Measurements from ENCODE around the gene ADGRF3.
"Not testable (repeated sequence)": the region's sequence is repeated elsewhere in the genome, so short reads cannot be mapped to it uniquely, and the experiment has no call there.

ADGRF3 gene

DNA sequence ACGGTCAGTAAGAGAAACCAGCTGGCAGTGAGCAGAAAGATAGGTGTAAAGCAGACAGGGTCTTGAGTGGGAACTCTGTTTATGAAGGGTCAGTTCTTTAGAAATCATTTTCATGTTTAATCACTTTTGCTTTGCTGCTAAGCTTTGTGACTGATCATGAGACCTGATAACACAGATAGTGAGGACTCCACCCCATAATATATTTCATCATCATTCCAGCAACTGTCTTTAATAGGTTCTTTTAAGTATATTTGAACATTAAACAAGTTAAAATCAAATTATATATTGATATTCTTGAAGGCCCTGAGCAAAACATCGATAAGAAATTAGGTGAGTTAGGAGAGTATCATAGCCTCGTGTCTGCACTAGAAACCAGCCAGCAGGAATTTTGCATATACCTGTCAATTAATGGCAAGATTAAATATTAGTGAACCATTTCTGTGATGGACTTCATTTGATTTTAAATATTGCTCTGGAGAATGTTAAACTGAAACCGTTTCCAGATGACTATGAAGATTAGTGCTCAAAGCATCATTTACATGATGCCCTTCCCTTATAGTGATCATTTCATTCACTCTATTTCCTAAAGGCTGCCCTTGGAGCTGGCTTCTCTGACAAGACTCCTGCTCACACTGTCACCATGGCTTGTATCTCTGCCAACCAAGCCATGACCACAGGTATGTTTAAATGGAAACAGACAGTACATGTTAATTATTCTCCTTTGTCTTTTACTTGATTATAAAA, 69.9 kb downstream of the ADGRF3 start:
- DNase-seq = no peak

GRCh38 chr2:26274058-26274613, 72.5 kb downstream of the ADGRF3 start:
- DNase-seq = peak; percentile 89

DNA sequence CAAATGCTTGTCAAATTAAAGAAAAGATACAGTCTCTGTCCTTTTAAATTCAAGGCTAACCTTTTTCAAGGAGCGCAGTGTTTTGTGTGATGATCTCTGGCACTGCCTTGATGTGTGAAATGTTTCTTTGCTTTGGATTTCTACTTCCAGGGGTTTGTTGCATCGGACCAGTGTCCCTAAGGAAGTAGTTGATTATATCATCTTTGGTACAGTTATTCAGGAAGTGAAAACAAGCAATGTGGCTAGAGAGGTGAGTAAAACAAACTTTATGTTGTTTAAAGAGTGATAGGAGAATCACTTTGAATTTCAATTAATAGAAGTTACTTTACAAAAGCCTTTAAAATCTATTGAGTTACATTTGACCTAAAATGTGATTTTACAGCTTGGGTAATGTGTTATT, 73.1 kb downstream of the ADGRF3 start:
- no peak for DNase-seq

DNA sequence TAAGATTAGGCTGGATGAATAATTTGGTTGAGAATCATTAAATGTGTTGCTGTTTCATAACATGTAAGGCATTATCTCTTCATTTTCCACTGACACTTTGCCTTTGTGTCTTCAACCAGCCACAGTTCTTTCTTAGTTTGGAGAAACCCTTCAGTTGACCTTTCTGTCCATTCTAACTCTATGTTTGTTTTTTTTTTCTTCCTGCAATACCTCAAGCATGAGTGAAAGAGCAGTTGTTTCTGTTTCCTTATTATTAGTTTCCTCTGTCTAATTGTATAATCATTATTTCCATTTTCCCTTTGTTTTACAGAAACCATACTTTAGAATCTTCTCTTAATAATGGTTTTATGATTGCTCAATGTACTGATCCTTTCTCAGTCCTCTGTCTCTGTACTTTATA, 76.2 kb downstream of the ADGRF3 start:
- DNase-seq = no peak

DNA sequence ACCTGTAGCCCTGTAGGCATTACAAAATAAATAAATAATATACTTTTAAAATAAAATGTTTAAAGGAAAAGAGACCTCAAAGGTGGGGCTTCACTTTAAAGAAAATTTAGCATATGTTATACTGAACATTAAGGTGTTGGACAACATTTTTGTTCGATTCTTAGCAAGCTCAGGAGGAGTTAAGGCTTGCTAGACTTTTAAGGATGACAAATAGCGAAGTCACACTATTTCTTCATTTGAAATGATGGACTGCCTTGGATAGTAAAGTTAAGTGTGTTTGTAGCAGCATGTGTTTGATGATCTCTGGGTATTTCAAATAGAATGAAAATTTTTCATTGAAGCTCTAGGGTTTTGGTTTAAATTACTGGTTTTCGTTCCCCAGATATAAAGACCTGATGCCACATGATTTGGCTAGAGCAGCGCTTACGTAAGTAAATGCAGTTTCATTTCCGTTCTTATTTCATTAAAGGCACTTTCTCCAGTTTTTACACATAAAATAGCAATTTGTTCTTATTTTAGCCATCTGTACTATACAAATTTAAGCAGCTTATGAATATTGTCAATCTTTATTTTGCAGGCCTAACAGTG, 76.9 kb downstream of the ADGRF3 start:
- DNase-seq = no peak

DNA sequence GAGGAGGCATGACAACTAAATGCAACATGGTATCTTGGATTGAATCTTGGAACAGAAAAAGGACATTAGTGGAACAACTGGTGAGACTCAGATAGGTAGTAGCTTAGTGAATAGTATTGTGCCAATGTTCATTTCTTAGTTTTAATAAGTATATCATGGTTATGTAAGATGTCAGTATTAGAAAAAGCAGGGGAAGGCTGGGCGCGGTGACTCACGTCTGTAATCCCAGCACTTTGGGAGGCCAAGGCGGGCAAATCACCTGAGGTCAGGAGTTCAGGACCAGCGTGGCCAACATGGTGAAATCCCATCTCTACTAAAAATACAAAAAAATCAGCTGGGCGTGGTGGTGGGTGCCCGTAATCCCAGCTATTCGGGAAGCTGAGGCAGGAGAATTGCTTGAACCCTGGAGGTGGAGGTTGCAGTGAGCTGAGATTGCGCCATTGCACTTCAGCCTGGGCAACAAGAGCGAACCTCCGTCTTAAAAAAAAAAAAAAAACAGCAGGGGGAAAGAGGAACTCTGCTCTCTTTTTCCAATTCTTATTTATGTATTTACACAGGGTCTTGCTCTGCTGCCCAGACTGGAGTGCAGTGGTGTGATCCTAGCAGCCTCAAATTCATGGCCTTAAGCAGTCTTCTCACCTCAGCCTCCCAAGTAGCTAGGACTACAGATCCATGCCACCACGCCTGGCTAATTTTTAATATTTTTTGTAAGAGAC, 77.8 kb downstream of the ADGRF3 start:
- not testable (repeated sequence) for DNase-seq

DNA sequence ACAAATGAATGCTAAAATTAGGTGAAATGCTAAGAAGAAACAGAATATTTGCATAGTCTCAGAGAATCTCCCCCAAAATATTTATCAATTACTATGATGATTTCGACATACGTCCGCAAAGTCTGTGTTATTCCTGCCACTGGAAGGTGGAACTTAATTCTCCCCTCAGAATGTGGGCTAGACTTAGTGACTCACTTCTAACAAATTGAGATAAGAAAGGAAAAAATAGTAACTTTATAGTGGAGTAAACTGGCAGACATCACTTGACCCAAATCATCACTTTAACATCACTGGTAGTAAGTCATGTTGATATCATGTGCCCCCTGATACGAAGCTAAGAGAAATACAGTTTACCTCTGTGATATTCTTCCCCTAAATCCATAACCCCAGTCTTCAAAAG, 78.4 kb downstream of the ADGRF3 start:
- DNase-seq = no peak

- not testable (repeated sequence) for DNase-seq
Measured at GRCh38 chr2:26258836-26259235, 87.8 kb downstream of the ADGRF3 start.

Data from NCI-H345 (cell line).